ENCODE data around the gene PDIA5. TPM values are rescaled to one million over a fixed set of nuclear protein-coding genes. Genes with fewer than 3 reads are reported as not detected.

PDIA5 gene
- total RNA-seq, 1 experiment from 2014 or later = 28.6 TPM

DNA sequence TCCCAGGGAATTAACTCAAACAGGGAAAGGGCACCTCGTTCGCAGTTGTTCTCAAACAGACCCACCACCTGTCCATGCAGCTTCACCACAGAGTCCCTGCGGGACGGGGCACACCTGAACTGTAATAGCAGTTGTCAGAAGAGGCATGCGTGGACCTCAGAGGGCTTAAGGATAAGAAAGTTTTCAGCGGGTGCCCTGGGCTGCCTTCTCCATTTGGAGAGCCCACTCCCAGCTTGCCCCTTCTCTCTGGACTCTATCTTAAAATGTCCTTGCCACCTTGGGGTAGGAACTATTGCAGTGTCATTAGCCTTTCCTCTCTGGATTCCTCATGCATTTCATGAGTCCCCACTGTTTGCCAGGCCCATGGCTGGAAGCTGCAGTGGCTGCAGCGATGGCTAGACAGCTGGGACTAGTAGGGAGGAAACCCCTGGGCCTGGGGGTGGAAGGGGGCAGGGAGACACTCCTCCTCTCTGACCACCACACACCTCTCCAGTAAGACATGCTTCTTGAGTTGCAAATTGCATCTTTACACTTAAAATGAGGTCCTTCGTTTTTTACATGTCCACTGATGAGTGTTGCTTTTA, 33.5 kb downstream of the PDIA5 start:
- no TSS peak for BruUV-seq (replicated peaks)

DNA sequence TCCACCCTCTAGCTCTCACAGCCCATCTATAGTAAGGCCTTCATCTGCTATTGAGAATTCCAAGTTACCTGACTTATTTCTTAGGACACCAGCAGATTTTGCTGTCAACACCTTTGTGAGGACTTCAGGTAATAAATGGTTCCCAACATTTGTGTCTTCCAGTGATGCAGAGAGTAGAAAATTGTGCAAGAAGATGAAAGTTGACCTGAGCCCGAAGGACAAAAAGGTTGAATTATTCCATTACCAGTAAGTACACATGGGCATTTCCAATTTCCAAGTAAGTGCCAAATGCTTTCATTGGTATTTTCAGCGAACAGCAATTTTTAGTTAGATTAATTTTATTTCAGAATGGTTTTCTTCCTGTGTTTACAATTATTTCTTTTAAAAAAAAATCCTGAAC, 35.4 kb downstream of the PDIA5 start:
- no peak for DNase-seq (ENCODE audit: low spot score)
- Histone ChIP-seq H3K4me3 (ENCODE audit: low read depth, low read length, poor library complexity, severe bottlenecking) (no peak overlapping the region), H3K9me3 (ENCODE audit: low read depth, low read length, poor library complexity, severe bottlenecking) (no peaks in the 10 kb centered on the region), H3K27me3 (replicated peaks; ENCODE audit: insufficient read depth, low read depth, low read length, poor library complexity) (no peaks in the 10 kb centered on the region), H3K36me3 (ENCODE audit: insufficient read depth, low read length, poor library complexity, severe bottlenecking) (peaks cover 24% of the 10 kb centered on the region), H3K4me1 (ENCODE audit: insufficient read depth, low read length, poor library complexity, severe bottlenecking) (no peaks in the 10 kb centered on the region), H3K27ac (ENCODE audit: low read depth, low read length, poor library complexity, severe bottlenecking) (no peak overlapping the region)
- ChIA-PET POLR2A (ENCODE audit: low non-redundant PET) (interaction anchor here (0.6 kb wide), 1 partner anchor 46 kb away, joined by 3 read pairs; no protein-coding TSS in a partner anchor), CTCF (no interaction called here)
- BruUV-seq (replicated peaks) = no TSS peak
- intact Hi-C loops (cut with micrococcal nuclease; ENCODE audit: unreplicated experiment) = no loop called here
- TF ChIP-seq EZH2 (IDR thresholded peaks at IDR 0.05; ENCODE audit: borderline replicate concordance, low read depth, low read length, poor library complexity, severe bottlenecking) = no peak
- TF ChIP-seq, protein P1, sequence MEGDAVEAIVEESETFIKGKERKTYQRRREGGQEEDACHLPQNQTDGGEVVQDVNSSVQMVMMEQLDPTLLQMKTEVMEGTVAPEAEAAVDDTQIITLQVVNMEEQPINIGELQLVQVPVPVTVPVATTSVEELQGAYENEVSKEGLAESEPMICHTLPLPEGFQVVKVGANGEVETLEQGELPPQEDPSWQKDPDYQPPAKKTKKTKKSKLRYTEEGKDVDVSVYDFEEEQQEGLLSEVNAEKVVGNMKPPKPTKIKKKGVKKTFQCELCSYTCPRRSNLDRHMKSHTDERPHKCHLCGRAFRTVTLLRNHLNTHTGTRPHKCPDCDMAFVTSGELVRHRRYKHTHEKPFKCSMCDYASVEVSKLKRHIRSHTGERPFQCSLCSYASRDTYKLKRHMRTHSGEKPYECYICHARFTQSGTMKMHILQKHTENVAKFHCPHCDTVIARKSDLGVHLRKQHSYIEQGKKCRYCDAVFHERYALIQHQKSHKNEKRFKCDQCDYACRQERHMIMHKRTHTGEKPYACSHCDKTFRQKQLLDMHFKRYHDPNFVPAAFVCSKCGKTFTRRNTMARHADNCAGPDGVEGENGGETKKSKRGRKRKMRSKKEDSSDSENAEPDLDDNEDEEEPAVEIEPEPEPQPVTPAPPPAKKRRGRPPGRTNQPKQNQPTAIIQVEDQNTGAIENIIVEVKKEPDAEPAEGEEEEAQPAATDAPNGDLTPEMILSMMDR (conservative IDR thresholded peaks at IDR 0.05; ENCODE audit: low read depth, low read length) = no peak

More for the DNA sequence above, 33.5 kb downstream of the PDIA5 start:
- ChIA-PET CTCF (no interaction called here), POLR2A (ENCODE audit: low non-redundant PET) (no interaction called here)
- H3K9me3 ChIP-seq (ENCODE audit: low read depth, low read length, poor library complexity, severe bottlenecking) = no peaks in the 10 kb centered on the region
- no peak overlapping the region for H3K27ac ChIP-seq (ENCODE audit: low read depth, low read length, poor library complexity, severe bottlenecking)
- intact Hi-C loops (cut with micrococcal nuclease; ENCODE audit: unreplicated experiment) = no loop called here
- H3K27me3 ChIP-seq (replicated peaks; ENCODE audit: insufficient read depth, low read depth, low read length, poor library complexity) = no peaks in the 10 kb centered on the region
- no peak overlapping the region for H3K4me3 ChIP-seq (ENCODE audit: low read depth, low read length, poor library complexity, severe bottlenecking)
- no peak for DNase-seq (ENCODE audit: low spot score)
- TF ChIP-seq, protein P1 (conservative IDR thresholded peaks at IDR 0.05; ENCODE audit: low read depth, low read length) = no peak
- no peak for TF ChIP-seq EZH2 (IDR thresholded peaks at IDR 0.05; ENCODE audit: borderline replicate concordance, low read depth, low read length, poor library complexity, severe bottlenecking)
- peaks cover 12% of the 10 kb centered on the region for H3K36me3 ChIP-seq (ENCODE audit: insufficient read depth, low read length, poor library complexity, severe bottlenecking)
- no peaks in the 10 kb centered on the region for H3K4me1 ChIP-seq (ENCODE audit: insufficient read depth, low read length, poor library complexity, severe bottlenecking)

DNA sequence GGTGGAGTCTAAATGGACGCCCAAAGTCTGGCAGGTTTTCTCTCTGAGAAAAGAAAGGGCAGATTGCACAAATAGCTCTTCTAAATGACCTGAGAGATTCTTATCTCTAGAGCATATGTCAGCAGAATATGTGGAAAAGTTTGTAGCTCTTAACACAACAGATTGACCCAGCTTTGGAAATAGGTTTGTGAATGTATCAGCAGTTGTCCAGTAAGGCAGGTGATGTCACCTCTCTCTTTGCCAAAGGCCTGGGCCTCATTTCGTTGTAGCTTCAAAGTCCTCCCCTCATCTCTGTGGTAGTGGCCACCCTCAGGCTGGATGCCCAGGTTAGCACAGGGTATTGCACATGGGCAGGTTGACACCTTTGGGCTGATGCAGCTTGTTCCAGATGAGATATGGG, 36.0 kb downstream of the PDIA5 start:
- Histone ChIP-seq H3K27ac (ENCODE audit: low read depth, low read length, poor library complexity, severe bottlenecking) (no peak overlapping the region), H3K4me3 (ENCODE audit: low read depth, low read length, poor library complexity, severe bottlenecking) (no peak overlapping the region), H3K27me3 (replicated peaks; ENCODE audit: insufficient read depth, low read depth, low read length, poor library complexity) (no peaks in the 10 kb centered on the region), H3K36me3 (ENCODE audit: insufficient read depth, low read length, poor library complexity, severe bottlenecking) (peaks cover 25% of the 10 kb centered on the region), H3K4me1 (ENCODE audit: insufficient read depth, low read length, poor library complexity, severe bottlenecking) (no peaks in the 10 kb centered on the region), H3K9me3 (ENCODE audit: low read depth, low read length, poor library complexity, severe bottlenecking) (no peaks in the 10 kb centered on the region)
- ChIA-PET POLR2A (ENCODE audit: low non-redundant PET) (interaction anchor here (0.6 kb wide), 1 partner anchor 45 kb away, joined by 3 read pairs; no protein-coding TSS in a partner anchor), CTCF (no interaction called here)
- no TSS peak for BruUV-seq (replicated peaks)
- intact Hi-C loops (cut with micrococcal nuclease; ENCODE audit: unreplicated experiment) = no loop called here
- TF ChIP-seq, protein P1 (conservative IDR thresholded peaks at IDR 0.05; ENCODE audit: low read depth, low read length) = no peak
- TF ChIP-seq EZH2 (IDR thresholded peaks at IDR 0.05; ENCODE audit: borderline replicate concordance, low read depth, low read length, poor library complexity, severe bottlenecking) = no peak
- DNase-seq (ENCODE audit: low spot score) = no peak

Data from A673 (cell line).